ENCODE results near the gene KRT28. TPM values are rescaled to one million over a fixed set of nuclear protein-coding genes. Genes with fewer than 3 reads are reported as not detected.
"Not testable (repeated sequence)": the region's sequence is repeated elsewhere in the genome, so short reads cannot be mapped to it uniquely, and the experiment has no call there.

Gene KRT28
- total and polyA plus RNA-seq, 12 donors: not detected

GRCh38 chr17:40755231-40755630 is 44.5 kb downstream of the KRT28 start, which contains the start of gene KRT25:
Gene KRT25, minus strand, starts transcription at chr17:40755331. Its CDS starts 60 bp downstream, at chr17:40755271.
- Histone ChIP-seq H3K9me3 (replicated peaks in 1 of 3) (peaks cover 0 to 6% (median 0%) of the 10 kb centered on the region in 3 donors), H3K36me3 (replicated peaks in 1 of 2) (no peaks in the 10 kb centered on the region), H3K27ac (no peak within 1 kb of the TSS), H3K27me3 (peaks cover 11% of the 10 kb centered on the region), H3K4me3 (no peak within 1 kb of the TSS), H3K4me1 (replicated peaks in 1 of 2) (no peaks in the 10 kb centered on the region)
- no peak for DNase-seq
- WGBS, 4 donors: 58 to 67% (median 63%) methylated on average over 4 of the region's 4 CpGs
- no peak for TF ChIP-seq POLR2A (IDR thresholded peaks at IDR 0.05)
- TF ChIP-seq CTCF (IDR thresholded peaks at IDR 0.05): no peak
- intact Hi-C loops (cut with DNase I): no loop called here

DNA sequence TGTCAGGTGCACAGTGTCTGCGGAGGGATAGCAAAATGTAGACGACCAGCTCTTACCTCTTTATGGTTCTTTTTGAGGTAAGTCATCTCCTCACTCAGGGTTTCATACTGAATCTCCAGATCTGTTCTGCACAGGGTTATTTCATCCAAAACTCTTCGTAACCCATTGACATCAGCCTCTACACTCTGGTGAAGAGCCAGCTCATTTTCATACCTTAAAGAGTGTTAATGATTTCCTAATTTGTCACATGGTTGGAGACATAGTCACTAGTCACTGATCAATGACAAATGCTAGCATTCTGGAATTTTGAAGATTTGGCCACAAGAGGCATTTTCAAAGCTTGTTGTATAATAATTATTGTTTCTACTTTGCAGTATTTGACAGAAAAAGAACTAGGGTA is 46.0 kb downstream of the KRT28 start:
- no peak overlapping the region for H3K27ac ChIP-seq
- 66 to 88% (median 83%) methylated on average over 3 of the region's 3 CpGs for WGBS, 4 donors
- DNase-seq: no peak
- peaks cover 13% of the 10 kb centered on the region for H3K27me3 ChIP-seq
- no peaks in the 10 kb centered on the region for H3K4me1 ChIP-seq (replicated peaks in 1 of 2)
- H3K4me3 ChIP-seq: no peak overlapping the region
- intact Hi-C loops (cut with DNase I): no loop called here
- H3K9me3 ChIP-seq (replicated peaks in 1 of 3): no peaks in the 10 kb centered on the region
- no peaks in the 10 kb centered on the region for H3K36me3 ChIP-seq (replicated peaks in 1 of 2)
- no peak for TF ChIP-seq POLR2A (IDR thresholded peaks at IDR 0.05)
- TF ChIP-seq CTCF (IDR thresholded peaks at IDR 0.05): no peak

- Histone ChIP-seq H3K4me1 (replicated peaks in 1 of 2) (no peaks in the 10 kb centered on the region), H3K36me3 (replicated peaks in 1 of 2) (no peaks in the 10 kb centered on the region), H3K27me3 (peaks cover 15% of the 10 kb centered on the region), H3K9me3 (replicated peaks in 1 of 3) (no peaks in the 10 kb centered on the region), H3K4me3 (no peak overlapping the region), H3K27ac (no peak overlapping the region)
- DNase-seq: no peak
- no peak for TF ChIP-seq POLR2A (IDR thresholded peaks at IDR 0.05)
- no peak for TF ChIP-seq CTCF (IDR thresholded peaks at IDR 0.05)
- 77 to 80% (median 78%) methylated on average over 12 to 14 of the region's 14 CpGs for WGBS, 4 donors
- intact Hi-C loops (cut with DNase I): no loop called here
Measured at GRCh38 chr17:40751065-40751464, 48.7 kb downstream of the KRT28 start.

DNA sequence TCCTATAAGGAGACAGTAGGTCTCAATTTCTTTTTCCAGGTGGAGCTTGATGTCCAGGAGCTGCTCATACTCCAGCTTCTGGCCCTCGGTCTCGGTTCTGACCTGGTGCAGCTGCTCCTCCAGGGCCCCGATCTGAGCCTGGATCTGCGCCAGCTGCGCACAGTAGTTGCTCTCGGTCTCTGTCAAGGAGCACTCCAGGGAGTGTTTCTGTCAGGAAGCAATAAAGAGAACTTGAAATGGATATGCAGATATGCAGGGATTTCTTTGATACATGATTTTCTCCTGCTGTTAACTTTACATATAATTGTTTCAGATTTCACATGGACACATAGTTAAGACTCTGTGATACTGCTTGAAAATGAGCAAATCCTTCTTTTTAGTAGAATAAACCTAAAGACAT is 49.4 kb downstream of the KRT28 start:
- intact Hi-C loops (cut with DNase I): no loop called here
- H3K9me3 ChIP-seq (replicated peaks in 1 of 3): no peaks in the 10 kb centered on the region
- DNase-seq: no peak
- peaks cover 15% of the 10 kb centered on the region for H3K27me3 ChIP-seq
- no peak overlapping the region for H3K4me3 ChIP-seq
- TF ChIP-seq CTCF (IDR thresholded peaks at IDR 0.05) (no peak), POLR2A (IDR thresholded peaks at IDR 0.05) (no peak)
- H3K36me3 ChIP-seq (replicated peaks in 1 of 2): no peaks in the 10 kb centered on the region
- no peaks in the 10 kb centered on the region for H3K4me1 ChIP-seq (replicated peaks in 1 of 2)
- 81 to 86% (median 82%) methylated on average over 6 of the region's 6 CpGs for WGBS, 4 donors
- H3K27ac ChIP-seq: no peak overlapping the region

DNA sequence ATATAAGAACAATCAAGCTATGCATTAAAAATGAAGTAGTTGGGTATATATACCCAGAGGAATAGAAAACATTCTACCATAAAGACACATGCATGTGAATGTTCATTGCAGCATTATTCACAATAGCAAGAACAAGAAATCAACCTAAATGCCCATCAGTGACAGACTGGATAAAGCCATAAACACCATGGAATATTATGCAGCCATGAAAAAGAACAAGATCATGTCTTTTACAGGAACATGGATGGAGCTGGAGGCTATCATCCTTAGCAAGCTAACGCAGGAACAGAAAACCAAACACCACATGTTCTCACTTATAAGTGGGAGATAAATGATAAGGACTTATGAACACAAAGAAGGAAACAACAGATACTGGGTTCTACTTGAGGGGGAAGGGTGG is 51.1 kb downstream of the KRT28 start:
- WGBS, 4 donors: 59 to 76% (median 66%) methylated on average over 1 of the region's 1 CpG

More for the DNA sequence above, 51.1 kb downstream of the KRT28 start:
- peaks cover 15% of the 10 kb centered on the region for H3K27me3 ChIP-seq
- H3K4me3 ChIP-seq; H3K4me1 ChIP-seq (replicated peaks in 1 of 2); H3K27ac ChIP-seq; H3K9me3 ChIP-seq (replicated peaks in 1 of 3); DNase-seq; intact Hi-C loops (cut with DNase I); H3K36me3 ChIP-seq (replicated peaks in 1 of 2): not testable (repeated sequence)

Data from adrenal gland (tissue), 12 donors.